Gastrocnemius medialis (tissue), 4 donors: ENCODE data around the gene MACROH2A2. TPM values are rescaled to one million over a fixed set of nuclear protein-coding genes. Genes with fewer than 3 reads are reported as not detected.
"Not testable (repeated sequence)": the region's sequence is repeated elsewhere in the genome, so short reads cannot be mapped to it uniquely, and the experiment has no call there.

ENCODE experiments used
- ATAC-seq, 2 donors: fragments of 150-250 bp; one replicate each; pipeline ENCODE4 v1.9.1; 2016
- DNase-seq, 2 donors: peaks; one replicate each; pipeline ENCODE4 v3.0.0-alpha.2; 2019
- H3K27ac ChIP-seq, 4 donors: fragments of 200-600 bp; sonication (generic); 1 replicate in 1 of 4; 2 replicates in 3 of 4; pipeline ENCODE4 v1.5.1; 2016 to 2018; ENCODE audit warnings: mild to moderate bottlenecking in 2 of 4, moderate library complexity in 1 of 4
- H3K27me3 ChIP-seq, 3 donors: fragments of 200-600 bp; sonication (generic) in 2 of 3; 1 replicate in 1 of 3; 2 replicates in 2 of 3; pipeline versions ENCODE4 v1.5.1 to v1.6.0; 2016 to 2019; ENCODE audit warnings: mild to moderate bottlenecking in 1 of 3, moderate library complexity in 1 of 3
- H3K36me3 ChIP-seq, 2 donors: fragments of 200-600 bp; sonication (generic) in 1 of 2; one replicate each; pipeline ENCODE4 v1.5.1; 2017 to 2018
- H3K4me1 ChIP-seq, 2 donors: fragments of 200-600 bp; sonication (generic) in 1 of 2; one replicate each; pipeline ENCODE4 v1.5.1; 2016 to 2017; ENCODE audit warnings: mild to moderate bottlenecking in 2 of 2
- H3K4me3 ChIP-seq, 4 donors: fragments of 200-600 bp; sonication (generic) in 3 of 4; 1 replicate in 1 of 4; 2 replicates in 3 of 4; pipeline ENCODE4 v1.5.1; 2016 to 2019; ENCODE audit warnings: mild to moderate bottlenecking in 2 of 4
- H3K9me3 ChIP-seq, 3 donors: fragments of 200-600 bp; sonication (generic) in 2 of 3; 1 replicate in 1 of 3; 2 replicates in 2 of 3; pipeline ENCODE4 v1.5.1; 2016 to 2019
- CTCF ChIP-seq, 5 experiments: fragments of 450-650 bp in 3 of 5; fragments of 200-600 bp in 2 of 5; sonication (generic) in 2 of 5; IDR thresholded peaks in 4 of 5; conservative IDR thresholded peaks in 1 of 5; 1 replicate in 4 of 5; 2 replicates in 1 of 5; pipeline ENCODE4 v1.5.1; 2016 to 2019; ENCODE audit warnings: antibody characterized with exemption in 5 of 5, mild to moderate bottlenecking in 3 of 5, moderate library complexity in 3 of 5
- POLR2A ChIP-seq, 2 donors: fragments of 450-650 bp; IDR thresholded peaks; one replicate each; pipeline ENCODE4 v1.6.1; 2017; ENCODE audit warnings: antibody characterized with exemption in 2 of 2, mild to moderate bottlenecking in 2 of 2, moderate library complexity in 2 of 2
- in situ Hi-C, 4 donors: fragments of 200-750 bp; cut with MboI; loops; one replicate each; pipeline versions ENCODE4 v1.15.0 to v1.8.0; 2017; ENCODE audit warnings: low sequenced_read_pairs in 4 of 4
- intact Hi-C: fragments of 100-400 bp; cut with DNase I; formaldehyde crosslinking; loops from one replicate; pipeline ENCODE4 v1.15.1; 2023; ENCODE audit warnings: low total_unique reads
- total RNA-seq, 4 donors: library from RNA; depleted of rRNA; stranded (reverse); fragments of >200 nt; gene quantifications; one replicate each; pipeline versions ENCODE4 v1.1.0 to v1.2.3, GENCODE V29; 2016

Gene MACROH2A2
- total RNA-seq, 4 donors from 2014 or later = 0.53 to 5.2 (median 4.3) TPM

DNA sequence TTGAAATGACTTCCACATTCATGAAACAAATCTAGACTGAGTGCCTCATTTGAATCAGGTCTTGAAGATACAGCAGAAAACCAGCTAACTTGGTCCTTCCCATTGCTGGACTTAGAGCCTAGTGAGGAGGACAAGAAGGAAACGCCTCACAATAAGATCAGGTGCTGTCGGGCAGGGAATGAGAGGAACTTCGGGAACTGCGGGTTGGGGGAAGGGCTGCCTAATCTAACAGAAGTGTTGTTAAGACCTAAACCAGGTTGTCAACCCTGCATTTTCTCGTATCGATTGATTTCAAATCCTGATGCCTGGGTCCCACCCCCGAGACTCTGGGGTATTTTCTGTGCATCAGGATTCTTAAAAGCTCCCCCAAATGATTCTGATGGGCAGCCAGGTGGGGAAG lies 26.3 kb downstream of the MACROH2A2 start:
- Histone ChIP-seq H3K27me3 (no peaks in the 10 kb centered on the region), H3K4me1 (no peaks in the 10 kb centered on the region), H3K27ac (no peak overlapping the region), H3K4me3 (no peak overlapping the region), H3K36me3 (peaks cover 0 to 4% of the 10 kb centered on the region in 2 donors), H3K9me3 (no peaks in the 10 kb centered on the region)
- no peak for DNase-seq
- TF ChIP-seq CTCF (IDR thresholded peaks at IDR 0.05 in 4 of 5, conservative IDR thresholded peaks at IDR 0.05 in 1 of 5) = no peak
- TF ChIP-seq POLR2A (IDR thresholded peaks at IDR 0.05) = no peak
- ATAC-seq = no peak
- in situ Hi-C loops (no loop called here), intact Hi-C loops (no loop called here)

- H3K4me1 ChIP-seq, H3K27ac ChIP-seq, intact Hi-C loops, H3K27me3 ChIP-seq, ATAC-seq, H3K36me3 ChIP-seq, H3K9me3 ChIP-seq, DNase-seq, in situ Hi-C loops, H3K4me3 ChIP-seq: not testable (repeated sequence)
Measured at GRCh38 chr10:70080789-70081188, 28.1 kb downstream of the MACROH2A2 start.

DNA sequence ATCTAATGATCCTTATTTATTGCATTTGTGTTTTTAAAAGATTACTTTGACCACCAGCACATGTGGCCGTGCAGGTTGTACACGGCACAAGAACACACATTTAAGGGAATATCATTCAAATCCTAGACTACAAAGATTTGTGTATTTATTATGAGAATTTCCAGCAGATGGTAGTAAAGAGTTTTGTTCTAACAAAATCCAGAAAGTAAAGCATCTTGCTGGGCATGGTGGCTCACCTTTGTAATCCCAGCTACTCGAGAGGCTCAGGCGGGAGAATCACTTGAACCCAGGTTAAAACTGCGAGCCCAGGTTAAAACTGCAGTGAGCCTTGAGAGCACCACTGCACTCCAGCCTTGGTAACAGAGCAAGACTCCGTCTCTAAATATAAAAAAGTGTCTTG lies 31.5 kb downstream of the MACROH2A2 start:
- no peaks in the 10 kb centered on the region for H3K9me3 ChIP-seq
- H3K4me3 ChIP-seq = no peak overlapping the region
- DNase-seq (no peak), ATAC-seq (no peak)
- no peaks in the 10 kb centered on the region for H3K36me3 ChIP-seq
- no peak overlapping the region for H3K27ac ChIP-seq
- in situ Hi-C loops = no loop called here
- TF ChIP-seq POLR2A (IDR thresholded peaks at IDR 0.05) (no peak), CTCF (IDR thresholded peaks at IDR 0.05 in 4 of 5, conservative IDR thresholded peaks at IDR 0.05 in 1 of 5) (no peak)
- H3K4me1 ChIP-seq = no peaks in the 10 kb centered on the region
- H3K27me3 ChIP-seq = no peaks in the 10 kb centered on the region
- intact Hi-C loops = no loop called here

GRCh38 chr10:70085975-70086613 lies 33.4 kb downstream of the MACROH2A2 start:
- in situ Hi-C loops (no loop called here), intact Hi-C loops (no loop called here)
- no peaks in the 10 kb centered on the region for H3K36me3 ChIP-seq
- no peaks in the 10 kb centered on the region for H3K4me1 ChIP-seq
- no peak for TF ChIP-seq CTCF (IDR thresholded peaks at IDR 0.05 in 4 of 5, conservative IDR thresholded peaks at IDR 0.05 in 1 of 5)
- no peak for TF ChIP-seq POLR2A (IDR thresholded peaks at IDR 0.05)
- no peak overlapping the region for H3K4me3 ChIP-seq
- no peaks in the 10 kb centered on the region for H3K27me3 ChIP-seq
- no peak for DNase-seq
- H3K9me3 ChIP-seq = no peaks in the 10 kb centered on the region
- ATAC-seq = no peak
- no peak overlapping the region for H3K27ac ChIP-seq

DNA sequence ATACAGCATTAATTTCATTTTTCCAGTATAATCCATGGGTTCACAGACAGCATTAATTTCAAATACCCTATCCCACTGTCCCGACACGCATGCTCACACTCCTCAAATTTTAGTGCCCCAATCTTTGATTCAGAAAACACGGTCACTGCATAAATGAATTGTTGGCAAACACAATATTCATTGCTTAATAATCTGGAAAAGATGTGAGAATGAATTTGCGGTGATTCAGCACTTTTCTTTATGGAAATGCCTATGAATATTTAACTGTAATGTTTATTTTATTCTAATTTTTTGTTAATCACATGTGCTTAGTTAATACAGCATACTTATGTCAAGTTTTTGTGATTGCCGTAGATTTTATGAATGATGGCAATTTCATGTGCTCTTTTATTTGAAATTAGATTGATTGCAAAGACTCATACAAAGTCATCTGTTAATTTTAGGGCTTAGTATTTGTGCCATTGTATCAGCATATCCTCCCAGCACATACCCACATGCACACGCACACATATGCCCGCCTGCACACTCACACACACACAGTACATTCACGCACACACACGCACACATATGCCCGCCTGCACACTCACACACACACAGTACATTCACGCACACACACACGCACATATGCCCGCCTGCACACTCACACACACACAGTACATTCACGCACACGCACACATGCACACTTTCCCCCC lies 35.1 kb downstream of the MACROH2A2 start:
- H3K27me3 ChIP-seq = no peaks in the 10 kb centered on the region
- H3K9me3 ChIP-seq = no peaks in the 10 kb centered on the region
- H3K36me3 ChIP-seq = no peaks in the 10 kb centered on the region
- intact Hi-C loops = no loop called here
- DNase-seq (no peak), ATAC-seq (no peak)
- in situ Hi-C loops = no loop called here
- no peaks in the 10 kb centered on the region for H3K4me1 ChIP-seq
- H3K27ac ChIP-seq = no peak overlapping the region
- H3K4me3 ChIP-seq = no peak overlapping the region
- no peak for TF ChIP-seq POLR2A (IDR thresholded peaks at IDR 0.05)
- no peak for TF ChIP-seq CTCF (IDR thresholded peaks at IDR 0.05 in 4 of 5, conservative IDR thresholded peaks at IDR 0.05 in 1 of 5)
